Medulla oblongata (tissue), 1 donor: Measurements from ENCODE around the gene GNAO1.

Source experiments
- DNase-seq: peaks from one replicate; pipeline ENCODE4 v3.0.0-alpha.2; 2015; ENCODE audit errors: extremely low spot score

GNAO1 gene

DNA sequence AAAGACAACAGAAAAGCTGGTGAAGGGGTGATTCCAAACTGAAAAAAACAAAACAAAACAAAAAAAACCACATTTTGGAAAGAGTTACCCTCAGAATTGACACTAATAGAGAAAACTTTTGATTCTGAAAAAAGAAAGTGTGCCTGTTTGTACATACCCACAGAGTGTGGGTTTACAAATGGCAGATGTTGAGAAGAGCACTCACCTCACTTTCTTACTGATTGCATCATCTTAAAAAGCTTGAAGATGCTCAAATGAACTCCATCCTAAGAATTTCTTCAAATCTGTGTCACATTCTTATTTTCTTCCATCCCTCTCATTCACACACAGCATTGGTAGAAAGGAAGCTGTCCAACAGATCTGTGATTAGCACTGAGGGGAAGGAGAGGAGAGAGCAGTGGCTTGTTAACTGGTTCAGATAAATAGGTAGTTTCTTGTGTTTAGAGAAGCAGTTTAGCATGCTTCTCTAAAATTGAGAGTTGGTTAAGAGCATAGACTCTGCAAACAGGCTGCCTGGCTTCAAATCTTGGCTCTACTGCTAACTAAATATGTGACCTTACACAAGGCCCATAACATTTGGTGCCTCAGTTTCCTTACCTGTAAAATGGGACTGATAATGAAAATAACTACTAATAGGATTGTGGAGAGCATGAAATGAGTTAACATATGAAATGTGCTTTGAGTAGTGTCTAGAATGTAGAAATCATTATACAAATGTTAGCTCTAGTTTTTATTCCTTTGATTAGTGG lies 6.9 kb downstream of the GNAO1 start:
- no peak for DNase-seq

DNA sequence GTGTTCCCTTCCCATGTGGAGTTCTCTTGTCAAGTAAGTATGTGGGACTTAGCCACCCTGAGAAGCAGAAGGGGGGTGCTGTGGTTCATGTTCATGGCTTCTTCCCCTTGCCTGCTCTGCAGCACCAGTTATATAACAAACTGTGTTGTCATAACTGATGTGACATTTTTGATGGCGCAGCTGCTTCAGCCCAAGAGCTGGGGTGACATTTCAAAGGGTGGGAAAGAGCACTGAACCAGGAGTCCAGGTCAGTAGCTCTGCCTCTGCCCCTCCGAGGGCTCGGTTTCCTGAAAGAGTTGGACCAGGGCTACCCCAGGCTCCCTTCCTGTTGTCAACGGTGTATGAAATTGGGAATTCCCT lies 7.4 kb downstream of the GNAO1 start:
- no peak for DNase-seq

DNA sequence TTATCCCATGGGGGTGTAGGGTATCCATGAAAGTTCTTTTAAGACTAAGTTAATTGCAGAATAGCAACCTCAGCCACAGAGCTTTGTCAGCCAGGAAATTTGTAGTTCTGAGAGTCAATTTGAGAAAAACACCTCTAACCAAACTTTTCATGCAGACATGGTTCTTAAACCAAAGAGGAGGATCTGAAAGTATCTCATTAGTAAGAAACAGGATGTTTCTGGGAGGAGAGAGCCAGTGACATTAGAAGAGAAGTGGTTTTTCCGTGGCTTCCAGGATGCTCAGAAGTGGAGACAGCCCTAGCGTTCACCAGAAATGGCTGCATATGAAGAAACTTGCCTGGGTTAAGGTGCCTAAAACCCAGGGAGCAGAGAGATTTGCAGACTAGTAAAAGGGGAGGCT lies 7.9 kb downstream of the GNAO1 start:
- DNase-seq = no peak

DNA sequence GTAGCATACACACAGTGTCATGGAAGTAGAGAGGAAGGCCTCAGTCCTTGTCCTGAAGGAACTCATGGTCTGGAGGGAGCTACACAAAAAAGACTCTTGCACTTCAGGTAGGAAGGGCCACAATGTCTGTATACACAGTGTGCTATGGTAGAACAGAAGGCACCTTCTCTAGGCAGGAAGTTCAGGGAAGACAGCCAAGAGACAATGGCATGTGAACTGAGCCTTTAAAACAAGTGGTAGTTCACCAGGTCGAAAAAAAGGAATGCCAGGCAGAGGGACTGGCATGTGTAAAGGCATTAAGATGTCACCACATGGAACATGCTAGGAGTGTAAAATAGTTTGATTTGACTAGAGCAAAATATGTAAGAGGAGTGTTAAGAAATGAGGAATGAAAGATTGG lies 9.7 kb downstream of the GNAO1 start:
- DNase-seq = no peak

DNA sequence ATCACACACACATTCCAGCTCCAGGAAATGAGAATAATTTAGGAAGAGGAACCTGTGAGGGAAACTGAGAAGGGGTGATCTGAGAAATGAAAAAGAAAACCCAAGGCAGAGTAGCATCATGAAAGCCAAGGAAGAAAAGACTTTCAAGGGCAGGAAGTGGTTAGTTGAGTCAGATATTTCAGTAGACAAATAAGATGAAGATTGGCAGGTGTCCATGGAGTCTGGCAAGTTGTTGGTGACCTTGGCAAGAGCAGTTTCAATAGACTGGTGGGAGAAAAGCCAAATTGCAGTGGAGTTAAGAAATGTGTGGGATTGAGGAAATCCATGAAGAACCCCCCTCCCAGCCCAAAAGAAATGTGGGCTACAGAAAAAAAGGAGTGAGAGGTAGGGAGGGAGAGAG lies 10.7 kb downstream of the GNAO1 start:
- no peak for DNase-seq

DNA sequence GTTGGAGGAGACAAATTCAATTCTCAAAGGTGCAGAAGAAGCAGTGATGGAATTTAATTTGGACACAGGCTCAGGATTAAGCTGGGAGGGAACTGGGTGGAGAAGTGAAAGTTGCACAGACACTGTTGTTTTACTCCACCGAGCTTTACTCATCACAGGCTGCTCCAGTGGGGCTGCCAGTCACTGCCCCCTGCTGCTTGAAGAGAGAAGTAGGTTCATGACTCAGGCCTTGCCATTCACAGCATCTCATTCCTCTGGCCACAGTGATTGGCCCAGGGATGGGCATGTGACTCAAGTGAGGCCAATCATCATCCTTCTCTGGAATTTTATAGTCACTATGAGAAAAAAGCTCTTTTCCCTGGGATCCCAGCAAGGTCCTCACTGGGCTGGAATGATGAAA lies 11.8 kb downstream of the GNAO1 start:
- DNase-seq = peak; percentile 64

DNA sequence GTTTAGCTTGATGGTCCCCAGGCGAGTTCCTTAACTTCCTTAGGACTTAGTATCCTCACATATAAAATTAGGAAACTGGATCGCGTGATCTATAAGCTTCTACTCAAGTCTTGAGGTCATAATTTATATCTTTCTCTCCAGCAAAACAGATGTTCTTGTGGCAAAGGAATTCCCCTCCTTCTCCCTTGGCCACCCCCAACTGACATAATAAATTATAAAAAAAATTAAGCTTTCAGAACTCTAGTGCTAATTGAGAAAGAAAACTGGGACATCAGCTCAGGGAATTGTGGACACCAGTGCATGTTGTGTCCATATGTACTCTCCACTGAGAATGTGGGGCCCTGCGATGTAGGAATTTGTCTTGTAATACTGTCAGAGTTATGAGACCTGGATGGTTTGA lies 13.5 kb downstream of the GNAO1 start:
- no peak for DNase-seq

DNA sequence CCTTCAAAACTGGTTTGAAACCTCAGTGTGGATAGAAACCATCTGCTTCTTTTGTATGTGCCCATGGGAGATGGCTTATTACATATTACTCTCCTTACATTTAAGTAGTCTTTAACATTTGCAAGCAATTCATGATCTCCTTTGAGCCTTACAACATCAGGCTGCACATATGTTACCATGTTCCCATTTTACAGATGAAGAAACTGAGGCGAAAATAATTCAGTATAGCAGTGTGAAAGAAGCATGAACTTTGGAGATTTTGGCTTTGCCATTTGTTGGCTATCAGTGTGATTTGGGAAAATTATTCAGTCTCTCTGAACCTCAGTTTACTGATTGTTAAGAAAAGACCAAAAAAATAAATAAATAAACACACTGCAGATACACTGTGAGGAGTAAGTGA lies 15.7 kb downstream of the GNAO1 start:
- no peak for DNase-seq

DNA sequence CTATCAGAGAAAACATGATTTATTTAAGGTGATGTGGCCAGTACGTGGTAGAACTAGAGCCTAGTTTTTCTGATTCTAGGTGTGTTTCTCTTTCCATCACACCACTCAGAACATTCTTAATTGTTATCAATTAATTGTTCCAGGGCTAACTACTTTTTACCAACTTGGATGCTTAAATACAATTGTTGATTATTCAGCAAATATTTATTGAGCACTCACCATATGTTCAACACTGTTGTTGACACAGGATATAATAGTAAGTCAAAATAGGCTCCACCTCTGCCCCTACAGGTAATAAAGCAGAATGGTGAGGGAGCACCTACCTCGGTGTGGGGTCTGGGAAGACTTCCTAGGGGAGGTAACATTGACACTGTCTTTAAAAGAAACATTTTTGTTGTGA lies 16.1 kb downstream of the GNAO1 start:
- no peak for DNase-seq

DNA sequence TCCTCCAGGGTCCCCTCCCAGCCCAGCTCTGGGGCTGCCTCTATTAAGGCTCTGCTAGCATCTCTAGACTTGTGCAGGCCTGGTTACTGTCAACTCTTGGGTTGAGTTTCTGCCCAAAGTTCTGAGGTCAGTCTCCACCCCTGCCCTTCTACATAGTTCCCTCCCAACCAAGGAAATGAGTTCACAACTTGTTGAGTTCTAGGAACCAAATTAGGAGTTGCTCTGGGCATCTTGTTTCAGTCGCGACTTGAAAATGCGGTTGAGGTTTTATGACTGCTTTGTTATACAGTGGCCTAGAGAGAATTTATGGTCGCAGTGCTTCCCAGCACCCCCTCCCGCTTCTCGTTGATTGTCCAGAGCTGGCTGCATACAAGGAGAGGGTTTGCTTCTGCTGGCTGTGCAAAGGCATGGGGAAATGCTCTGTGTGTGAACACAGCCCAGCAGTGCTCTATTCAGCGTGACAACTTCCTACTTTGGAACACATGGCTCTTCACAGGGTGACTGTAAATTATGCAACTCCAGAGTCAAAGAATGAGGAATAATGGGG lies 20.2 kb downstream of the GNAO1 start:
- DNase-seq = no peak

DNA sequence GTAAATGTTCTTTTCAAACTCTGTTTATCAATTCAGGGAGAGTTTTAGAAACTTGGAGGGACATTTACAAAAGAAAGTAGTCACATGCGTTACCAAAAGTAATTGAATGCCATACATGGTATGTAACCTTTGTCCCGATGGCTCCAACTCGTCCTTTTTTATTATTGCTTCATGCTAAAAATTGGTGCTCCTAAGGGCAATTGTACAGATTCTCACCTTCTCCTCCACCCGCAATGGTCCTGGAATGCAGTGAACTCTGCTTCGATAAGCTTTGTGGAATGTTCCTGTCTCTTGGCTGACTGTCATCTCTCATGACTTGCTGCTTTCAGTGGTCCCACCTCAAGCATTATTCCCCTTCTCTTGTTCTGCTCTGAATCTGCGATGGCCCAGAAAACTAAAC lies 20.9 kb downstream of the GNAO1 start:
- no peak for DNase-seq

DNA sequence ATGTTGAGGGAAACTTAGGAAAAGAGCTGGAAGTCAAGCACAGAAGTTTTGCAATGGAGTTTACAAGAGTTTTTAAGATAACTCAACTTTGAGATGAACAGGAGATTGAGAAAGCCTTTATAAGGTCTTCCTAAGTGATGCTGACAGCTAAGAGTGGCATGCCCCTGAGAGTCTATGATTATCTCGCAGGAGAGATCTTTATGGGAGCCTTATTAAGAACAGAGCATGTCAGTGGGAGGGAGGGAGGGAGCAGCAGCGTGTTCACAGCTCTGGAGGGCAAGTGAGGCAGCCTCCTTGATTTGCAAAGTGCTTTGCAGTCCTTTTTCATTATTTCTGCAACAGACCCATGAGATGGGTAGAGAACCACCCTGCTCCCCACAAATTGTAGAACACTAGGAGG lies 30.7 kb downstream of the GNAO1 start:
- DNase-seq = no peak

DNA sequence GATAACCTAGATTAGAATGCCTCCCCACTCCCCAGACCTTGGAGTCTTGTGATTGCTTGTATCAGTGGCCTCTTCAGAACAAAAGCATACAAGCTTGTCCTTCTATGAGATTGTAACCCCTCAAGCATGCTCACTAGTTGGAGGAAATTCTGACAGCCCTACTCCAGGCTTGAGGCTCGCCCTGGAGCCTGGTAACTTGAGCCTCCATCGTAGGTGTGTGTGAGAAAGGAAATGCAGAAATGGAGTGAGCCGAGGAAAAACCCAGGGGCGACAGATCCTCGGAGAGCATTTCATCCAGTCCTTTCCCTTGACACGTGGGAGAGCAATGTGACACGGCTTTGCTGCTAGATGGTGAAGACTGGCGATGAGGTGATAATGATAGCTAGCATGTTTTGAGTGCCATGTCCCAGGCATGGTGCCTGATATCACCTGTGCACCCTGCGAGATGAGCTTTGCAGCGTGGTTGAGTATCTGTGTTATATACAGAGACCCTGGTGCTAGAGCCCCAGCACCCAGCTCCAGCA lies 31.2 kb downstream of the GNAO1 start:
- DNase-seq = no peak

DNA sequence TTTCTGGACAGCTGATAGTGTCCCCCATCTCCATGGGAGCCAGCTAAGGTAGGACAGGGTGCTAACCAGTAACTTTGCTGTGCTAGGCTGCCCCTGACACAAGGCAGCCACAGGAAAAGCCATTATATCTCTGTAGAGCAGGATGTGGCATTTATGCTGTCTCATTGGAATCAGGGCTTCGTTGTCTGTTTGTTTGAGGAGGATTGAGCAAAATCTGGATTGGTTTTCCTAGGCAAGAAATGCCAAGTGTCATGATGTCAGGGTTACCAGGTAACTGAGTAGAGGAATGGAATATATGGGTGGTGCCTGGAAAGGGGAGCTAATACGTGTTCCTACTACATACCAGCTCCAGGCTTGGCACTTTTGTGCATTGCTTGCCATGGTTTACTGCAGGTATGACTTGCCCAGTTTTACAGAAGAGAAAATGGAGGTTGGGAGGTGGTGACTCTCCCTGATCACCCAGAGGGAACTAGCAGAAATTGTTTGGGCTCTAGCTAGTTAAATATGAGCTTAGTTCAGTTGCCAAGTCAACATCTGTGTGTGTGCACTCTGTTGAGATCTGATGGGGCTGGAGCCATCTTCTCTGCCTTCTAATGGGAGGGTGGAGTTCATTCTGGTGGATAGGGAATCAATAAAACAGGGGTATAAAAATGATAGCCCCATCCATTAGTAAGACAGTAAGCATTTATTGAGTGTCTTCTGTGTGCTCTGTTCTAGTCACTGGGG lies 33.9 kb downstream of the GNAO1 start:
- no peak for DNase-seq

DNA sequence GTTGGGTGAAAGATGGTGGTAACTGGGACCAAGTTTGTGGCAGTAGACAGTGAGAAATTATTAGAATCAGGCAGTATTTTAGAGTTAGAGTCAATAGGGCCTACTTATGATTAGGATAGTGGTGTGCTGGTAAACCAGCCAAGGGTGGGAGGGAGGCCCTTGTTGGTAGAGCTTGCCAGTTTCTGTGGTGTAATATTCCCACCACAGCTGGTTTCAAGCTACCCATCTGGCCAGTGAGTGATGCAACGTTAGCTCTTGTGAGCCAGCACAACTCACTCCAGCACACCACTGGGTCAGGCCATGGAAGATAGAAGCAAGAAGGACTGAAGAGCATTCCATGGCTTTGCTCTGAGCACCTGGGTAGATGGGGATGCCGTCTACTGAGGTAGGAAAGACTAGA lies 34.9 kb downstream of the GNAO1 start:
- DNase-seq = no peak

DNA sequence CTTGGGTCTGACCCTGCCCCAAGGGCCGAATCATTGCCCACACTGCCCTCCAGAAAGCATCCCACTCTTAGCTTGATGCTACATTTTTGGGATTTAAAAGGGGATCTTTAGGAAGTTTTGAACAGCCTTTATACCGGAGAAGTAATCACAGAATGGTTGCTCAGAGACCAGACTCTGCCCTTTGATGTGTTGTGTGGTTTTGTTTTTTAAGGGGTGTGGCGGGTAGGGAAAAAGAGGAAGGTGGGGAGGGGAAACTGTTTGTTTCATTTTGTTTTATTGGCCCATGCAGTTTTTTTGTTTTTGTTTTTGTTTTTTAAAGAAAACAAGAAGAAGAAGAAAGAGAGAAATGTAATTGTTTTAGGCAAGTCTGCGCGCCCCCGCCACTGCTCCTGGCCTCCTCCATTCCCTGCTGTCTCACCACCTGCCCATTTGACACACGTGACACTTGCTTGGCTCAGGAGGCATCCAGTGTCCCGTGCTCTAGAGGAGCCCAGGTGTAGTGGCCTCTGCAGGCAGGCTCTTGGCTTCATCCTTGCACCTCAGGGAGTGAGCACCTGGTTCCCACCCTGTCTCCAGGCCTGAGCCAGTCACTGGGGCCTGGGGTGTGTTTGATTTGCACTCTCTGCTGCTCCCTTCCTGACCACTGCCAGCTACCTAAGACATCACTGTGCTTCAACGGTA lies 35.7 kb downstream of the GNAO1 start:
- DNase-seq = no peak

DNA sequence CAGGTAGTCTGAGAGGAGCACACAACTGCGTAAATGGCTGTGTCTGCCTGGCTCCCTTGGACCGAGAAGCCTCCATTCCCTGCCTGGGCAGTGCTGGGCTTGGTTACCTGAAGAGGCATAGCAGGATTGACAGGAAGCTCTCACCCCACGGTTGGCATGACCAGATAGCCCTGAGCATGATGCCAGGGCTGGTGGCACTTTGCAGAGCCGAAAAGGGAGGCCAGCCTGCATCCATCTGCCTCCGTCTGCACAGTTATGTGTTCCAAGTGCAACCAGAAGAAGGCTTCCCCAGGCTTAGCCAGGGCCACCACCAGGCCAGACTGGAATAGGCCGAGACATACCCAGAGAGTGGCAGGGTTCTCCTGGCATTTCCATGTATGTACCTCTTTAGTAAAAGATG lies 36.6 kb downstream of the GNAO1 start:
- DNase-seq = no peak

DNA sequence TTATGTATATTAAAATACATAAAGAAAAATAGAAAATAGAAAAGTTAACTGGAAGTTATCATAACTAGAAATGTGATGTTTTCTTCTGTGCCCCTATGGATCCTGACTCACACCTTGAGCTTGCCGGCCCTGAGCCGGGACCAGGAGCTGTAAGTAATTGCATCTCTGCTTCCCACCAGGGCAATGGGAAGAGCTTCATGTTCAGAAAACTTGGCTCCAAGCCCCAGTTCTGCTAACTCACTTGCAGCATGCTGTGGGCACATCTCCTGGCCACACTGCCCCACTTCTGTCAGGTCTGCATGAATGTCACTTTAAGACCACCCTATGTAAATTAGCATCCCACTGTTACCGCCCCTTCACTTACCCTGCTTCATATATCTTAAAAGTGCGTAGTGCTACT lies 37.2 kb downstream of the GNAO1 start:
- no peak for DNase-seq

DNA sequence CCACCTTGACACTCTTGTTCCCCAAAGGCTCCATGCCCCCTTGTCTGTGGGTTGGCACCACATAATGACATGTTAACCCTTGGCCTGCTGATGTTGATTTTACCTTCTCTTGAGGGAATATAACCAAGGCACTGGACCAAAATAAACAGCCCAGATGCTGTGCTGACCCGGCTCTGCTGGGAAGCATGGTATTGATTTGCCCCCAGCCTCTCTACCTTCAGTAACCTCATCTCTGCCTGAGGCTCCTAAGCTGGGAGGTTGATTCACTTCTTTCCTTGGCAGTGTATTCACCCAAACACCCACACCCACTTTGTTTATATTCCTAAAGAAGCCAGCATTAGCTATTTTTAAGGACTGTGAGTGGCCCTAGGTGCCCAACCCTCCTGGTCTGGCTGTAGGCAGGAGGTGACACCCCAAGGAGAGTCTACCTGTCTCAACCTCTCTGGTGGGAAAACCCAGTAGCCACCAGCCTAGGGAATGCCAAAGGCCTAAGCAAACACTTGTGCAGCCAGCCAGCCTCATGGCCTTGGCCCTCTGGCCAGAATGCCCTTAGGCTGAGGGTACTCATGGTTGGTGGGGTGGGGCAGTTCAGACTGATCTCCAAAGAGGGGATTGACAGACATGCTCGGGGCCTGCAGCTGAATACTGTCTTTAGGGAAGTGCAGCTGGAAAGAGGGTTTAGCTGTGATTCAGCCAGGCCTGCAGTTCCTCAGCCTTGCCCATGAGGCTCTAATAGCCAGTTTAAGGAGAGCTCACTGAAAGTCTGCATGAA lies 42.7 kb downstream of the GNAO1 start:
- no peak for DNase-seq

DNA sequence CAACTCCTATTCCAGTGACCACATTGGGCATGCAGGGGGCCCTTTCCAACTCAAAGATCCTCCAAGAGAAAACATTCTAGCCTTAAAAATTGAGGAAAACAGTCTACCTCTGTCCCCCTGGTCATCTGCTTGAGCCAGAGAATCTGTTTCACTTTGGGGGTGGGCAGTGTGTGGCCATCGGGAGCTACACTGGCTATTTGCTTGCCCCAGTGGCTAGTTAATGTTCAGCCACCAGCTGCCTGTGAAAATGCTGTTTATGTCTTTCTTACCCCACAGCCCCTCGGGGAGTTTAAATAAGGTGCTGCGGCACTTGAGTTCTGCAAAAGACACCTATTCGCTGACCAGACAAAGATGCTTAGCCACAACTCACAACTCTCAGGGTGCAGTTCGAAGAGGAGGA lies 43.4 kb downstream of the GNAO1 start:
- no peak for DNase-seq

DNA sequence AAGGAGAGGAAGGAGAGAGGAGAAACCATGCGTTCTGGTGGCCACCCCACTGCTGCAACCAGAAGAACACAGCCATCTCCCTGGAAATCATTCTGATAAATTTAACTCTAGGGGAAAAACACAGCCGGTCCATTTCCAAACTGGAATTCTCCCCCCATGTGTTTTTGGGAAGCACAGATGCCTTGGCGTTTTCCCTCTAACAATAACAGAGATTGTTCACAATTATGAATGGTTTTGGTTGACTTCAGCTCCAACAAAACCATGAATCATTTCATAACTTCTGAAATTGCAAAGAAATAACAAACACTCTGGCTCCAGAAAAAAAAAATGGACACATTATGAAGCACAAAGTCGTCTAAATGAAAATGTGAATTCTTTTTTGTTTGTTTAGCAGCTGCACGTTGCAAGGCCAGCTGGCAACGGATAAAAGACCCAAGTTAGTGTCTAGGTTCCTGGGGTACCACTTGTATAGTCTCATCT lies 46.2 kb downstream of the GNAO1 start:
- DNase-seq = peak; percentile 51

DNA sequence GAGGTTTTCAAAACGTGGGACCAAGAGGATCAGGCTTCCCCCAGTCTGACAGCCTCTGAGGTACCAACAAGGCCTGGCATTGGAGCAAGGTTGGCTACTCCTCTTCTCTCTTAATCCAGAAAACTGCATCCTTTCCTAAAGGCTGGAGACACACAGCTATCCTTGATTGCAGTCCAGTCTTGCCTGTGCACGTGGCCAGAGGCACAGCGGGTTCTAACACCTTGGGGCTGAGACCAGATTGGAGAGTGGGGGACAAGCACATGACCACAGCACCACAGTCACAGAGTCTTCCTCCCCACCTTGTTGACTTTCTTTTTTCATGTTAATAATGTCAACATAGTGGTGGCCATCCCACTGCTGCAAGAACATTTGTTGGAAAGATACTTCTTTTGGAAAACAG lies 46.9 kb downstream of the GNAO1 start:
- DNase-seq = peak; percentile 48
